MV-4-11 (cell line): ENCODE measurements around the gene SMIM10L1.

Experiments used
- DNase-seq: peaks from one replicate; lab custom pipeline; 2025; lab: John Stamatoyannopoulos, UW

The SMIM10L1 gene

GRCh38 chr12:11171145-11171968 is at the start of gene SMIM10L1:
Gene SMIM10L1, plus strand, starts transcription at chr12:11171194. Its CDS starts 163 bp downstream, at chr12:11171357.
- DNase-seq, result peak; percentile 91

GRCh38 chr12:11130382-11130781 is 40.6 kb upstream of the SMIM10L1 start:
- no peak for DNase-seq

GRCh38 chr12:11130999-11131398 is 40.0 kb upstream of the SMIM10L1 start:
- no peak for DNase-seq

GRCh38 chr12:11133162-11133561 is 37.8 kb upstream of the SMIM10L1 start:
- DNase-seq, result no peak

- no peak for DNase-seq
These were observed 37.2 kb upstream of the SMIM10L1 start for GRCh38 chr12:11133816-11134215.

GRCh38 chr12:11134305-11134704 is 36.7 kb upstream of the SMIM10L1 start, which contains the start of gene TAS2R30:
Gene TAS2R30, minus strand, starts transcription at chr12:11134644. Its CDS starts 400 bp downstream, at chr12:11134244.
- DNase-seq, result no peak

- peak; percentile 63 for DNase-seq
These were observed 34.9 kb upstream of the SMIM10L1 start for GRCh38 chr12:11136075-11136474.

GRCh38 chr12:11143352-11143751 is 27.6 kb upstream of the SMIM10L1 start:
- DNase-seq, result no peak

GRCh38 chr12:11144297-11144696 is 26.7 kb upstream of the SMIM10L1 start:
- no peak for DNase-seq

- no peak for DNase-seq
These were observed 23.6 kb upstream of the SMIM10L1 start for GRCh38 chr12:11147420-11147819.

GRCh38 chr12:11150832-11151231 is 20.2 kb upstream of the SMIM10L1 start:
- DNase-seq, result no peak

GRCh38 chr12:11152725-11153124 is 18.3 kb upstream of the SMIM10L1 start:
- DNase-seq, result no peak

- no peak for DNase-seq
These were observed 16.5 kb upstream of the SMIM10L1 start for GRCh38 chr12:11154400-11154925.

- DNase-seq, result no peak
These were observed 12.0 kb upstream of the SMIM10L1 start for GRCh38 chr12:11158885-11159444.

GRCh38 chr12:11162502-11162901 is 8.5 kb upstream of the SMIM10L1 start:
- DNase-seq, result no peak

- peak; percentile 50 for DNase-seq
These were observed 6.6 kb upstream of the SMIM10L1 start for GRCh38 chr12:11164384-11164783.

GRCh38 chr12:11166300-11166699 is 4.7 kb upstream of the SMIM10L1 start:
- DNase-seq, result no peak

- no peak for DNase-seq
These were observed 217 bp upstream of the SMIM10L1 start for GRCh38 chr12:11170810-11171144.

GRCh38 chr12:11171969-11172675 is 1.1 kb downstream of the SMIM10L1 start:
- DNase-seq, result no peak

GRCh38 chr12:11174022-11174421 is 3.0 kb downstream of the SMIM10L1 start:
- DNase-seq, result no peak

- DNase-seq, result no peak
These were observed 7.3 kb downstream of the SMIM10L1 start for GRCh38 chr12:11178250-11178649.

GRCh38 chr12:11182529-11182928 is 11.5 kb downstream of the SMIM10L1 start:
- no peak for DNase-seq

- DNase-seq, result no peak
These were observed 12.0 kb downstream of the SMIM10L1 start for GRCh38 chr12:11183011-11183410.
